HepG2 (cell line): ENCODE results near the gene PPIB. TPM values are rescaled to one million over a fixed set of nuclear protein-coding genes. Genes with fewer than 3 reads are reported as not detected.

Experiments used
- ATAC-seq: fragments of 200-7000 bp; cut with Tn5 transposase; 3 replicates; pipeline ENCODE4 v1.9.1; 2020; ENCODE audit warnings: mild to moderate bottlenecking, moderate library complexity
- BruUV-seq: library from RNA; stranded (reverse); fragments of 400-500 nt; replicated peaks from 2 replicates; lab custom pipeline; 2021; lab: Mats Ljungman, UMichigan
- CTCF ChIA-PET: fragments of 300-600 bp; formaldehyde crosslinking; extraction: SDS; loops from one replicate; lab custom pipeline; 2021; ENCODE audit warnings: low total read pairs, inconsistent platforms, low intra/inter-chr PET ratio; lab: Yijun Ruan, JAX
- POLR2A ChIA-PET: fragments of 350-600 bp; sonication (Branson Sonifier 250); formaldehyde crosslinking; loops from one replicate; lab custom pipeline; 2020; ENCODE audit warnings: antibody characterized with exemption, inconsistent platforms; lab: Yijun Ruan, JAX
- DNase-seq: peaks from one replicate; pipeline ENCODE4 v3.0.0-alpha.2; 2015; ENCODE audit warnings: low spot score
- FAIRE-seq: peaks from 3 replicates; lab custom pipeline; 2011; peaks lifted over from hg19 to GRCh38; lab: Jason Lieb, UNC
- H2AFZ ChIP-seq: one replicate; pipeline ENCODE4 v1.6.1; 2011; ENCODE audit warnings: low read length, inconsistent platforms
- H3K27ac ChIP-seq: fragments of 300-600 bp; 3 replicates; pipeline ENCODE4 v1.8.0; 2011; ENCODE audit warnings: mixed run types, mild to moderate bottlenecking, mixed read lengths, low read length, inconsistent platforms; ENCODE audit not compliant: insufficient read depth; ENCODE audit errors: extremely low read length
- H3K27me3 ChIP-seq, 2 experiments: fragments of 200-600 bp in 1 of 2; 2 replicates in 1 of 2; 3 replicates in 1 of 2; pipeline versions ENCODE4 v1.6.0 to v1.8.0; 2011; ENCODE audit warnings: low read length in 2 of 2, mild to moderate bottlenecking in 2 of 2, moderate library complexity in 2 of 2, inconsistent platforms in 1 of 2; ENCODE audit not compliant: insufficient read depth in 2 of 2, control insufficient read depth in 1 of 2
- H3K36me3 ChIP-seq, 2 experiments: fragments of 200-600 bp in 1 of 2; replicated peaks in 1 of 2; 2 replicates in 1 of 2; 3 replicates in 1 of 2; pipeline versions ENCODE4 v1.5.1 to v1.8.0; 2011; ENCODE audit warnings: low read length in 2 of 2, inconsistent platforms in 1 of 2; ENCODE audit not compliant: insufficient read depth in 2 of 2, control insufficient read depth in 1 of 2
- H3K4me1 ChIP-seq: 2 replicates; pipeline ENCODE4 v1.5.1; 2012; ENCODE audit warnings: low read length, inconsistent platforms; ENCODE audit not compliant: insufficient read depth
- H3K4me2 ChIP-seq: 2 replicates; pipeline ENCODE4 v1.6.0; 2011; ENCODE audit warnings: low read depth, low read length, inconsistent platforms
- H3K4me3 ChIP-seq, 3 experiments: fragments of 200-600 bp in 1 of 3; sonication (generic), shearing (Covaris generic) in 1 of 3; replicated peaks in 1 of 3; 2 replicates each; pipeline ENCODE4 v1.5.1; 2011 to 2016; ENCODE audit warnings: low read length in 3 of 3, inconsistent platforms in 2 of 3, low read depth in 2 of 3, mild to moderate bottlenecking in 2 of 3, control low read depth in 1 of 3, mixed read lengths in 1 of 3; ENCODE audit not compliant: insufficient read depth in 1 of 3
- H3K79me2 ChIP-seq: one replicate; pipeline ENCODE4 v1.6.1; 2011; ENCODE audit warnings: low read length, inconsistent platforms; ENCODE audit not compliant: insufficient read depth
- H3K9ac ChIP-seq: 2 replicates; pipeline ENCODE4 v1.6.0; 2011; ENCODE audit warnings: mild to moderate bottlenecking, low read depth, low read length, inconsistent platforms; ENCODE audit not compliant: insufficient read depth
- H3K9me3 ChIP-seq: 2 replicates; pipeline ENCODE4 v1.5.1; 2012; ENCODE audit warnings: mild to moderate bottlenecking, low read length
- H4K20me1 ChIP-seq: 2 replicates; pipeline ENCODE4 v1.6.0; 2011; ENCODE audit warnings: inconsistent platforms, mild to moderate bottlenecking, low read length, moderate library complexity; ENCODE audit not compliant: insufficient read depth
- BRD4 ChIP-seq: sonication (generic); formaldehyde crosslinking; IDR thresholded peaks from 2 replicates; pipeline ENCODE4 v1.4.0; 2020; ENCODE audit warnings: missing genetic modification reagents
- CBFB ChIP-seq: sonication (generic); formaldehyde crosslinking; IDR thresholded peaks from 2 replicates; pipeline ENCODE4 v1.4.0; 2020; ENCODE audit warnings: missing genetic modification reagents
- FOSL2 ChIP-seq: sonication (generic); formaldehyde crosslinking; IDR thresholded peaks from 2 replicates; pipeline ENCODE4 v1.4.0; 2020; ENCODE audit warnings: missing genetic modification reagents
- HIC2 ChIP-seq: sonication (generic); formaldehyde crosslinking; IDR thresholded peaks from 2 replicates; pipeline ENCODE4 v1.9.0; 2022; ENCODE audit warnings: low read depth, missing genetic modification reagents
- HMGXB3 ChIP-seq: sonication (generic); formaldehyde crosslinking; IDR thresholded peaks from 2 replicates; pipeline ENCODE4 v1.4.0; 2020; ENCODE audit warnings: missing genetic modification reagents, borderline replicate concordance
- KAT2B ChIP-seq: fragments of 150-350 bp; IDR thresholded peaks from 2 replicates; pipeline ENCODE4 v1.6.1; 2014; ENCODE audit warnings: low read depth, low read length, borderline replicate concordance
- KDM1A ChIP-seq: IDR thresholded peaks from 2 replicates; pipeline ENCODE4 v1.6.1; 2016; ENCODE audit warnings: missing compliant biosample characterization
- KLF6 ChIP-seq: IDR thresholded peaks from 2 replicates; pipeline ENCODE4 v1.8.0; 2016; ENCODE audit warnings: missing biosample characterization, missing genetic modification reagents
- KLF9 ChIP-seq: IDR thresholded peaks from 2 replicates; pipeline ENCODE4 v1.6.1; 2016; ENCODE audit warnings: low read depth
- MYPOP ChIP-seq: sonication (generic); formaldehyde crosslinking; IDR thresholded peaks from 2 replicates; pipeline ENCODE4 v1.8.1; 2023; ENCODE audit warnings: mild to moderate bottlenecking, moderate library complexity, missing genetic modification reagents
- NFE2 ChIP-seq: sonication (generic); formaldehyde crosslinking; IDR thresholded peaks from 2 replicates; pipeline ENCODE4 v1.4.0; 2020; ENCODE audit warnings: missing genetic modification reagents
- NONO ChIP-seq, 2 experiments: fragments of 450-650 bp in 1 of 2; sonication (generic) in 1 of 2; formaldehyde crosslinking in 1 of 2; IDR thresholded peaks in 1 of 2; conservative IDR thresholded peaks in 1 of 2; 2 replicates each; pipeline versions ENCODE4 v1.6.1 to v1.8.0; 2017 to 2022; ENCODE audit warnings: mild to moderate bottlenecking in 1 of 2, missing genetic modification reagents in 1 of 2, moderate library complexity in 1 of 2
- TRIM22 ChIP-seq: fragments of 450-650 bp; IDR thresholded peaks from 2 replicates; pipeline ENCODE4 v1.6.1; 2017
- ZNF205 ChIP-seq: IDR thresholded peaks from 2 replicates; pipeline ENCODE4 v1.6.1; 2018; ENCODE audit warnings: missing biosample characterization, missing genetic modification reagents
- ZNF234 ChIP-seq: sonication (generic); formaldehyde crosslinking; conservative IDR thresholded peaks from 2 replicates; pipeline ENCODE4 v1.5.1; 2020; ENCODE audit warnings: mild to moderate bottlenecking, missing genetic modification reagents
- ZNF770 ChIP-seq: sonication (generic); formaldehyde crosslinking; IDR thresholded peaks from 2 replicates; pipeline ENCODE4 v1.5.0; 2020; ENCODE audit warnings: mild to moderate bottlenecking, missing genetic modification reagents
- WGBS: methylation state at CpG from one replicate; pipeline ENCODE4 v1.1.6; 2017; ENCODE audit warnings: low lambda C conversion rate; 5-methylcytosine and 5-hydroxymethylcytosine counted together
- in situ Hi-C: cut with HindIII; loops from 2 replicates; pipeline ENCODE4 v1.10.0; 2017; ENCODE audit warnings: low pct_unique_long_range_greater_than_20kb; ENCODE audit not compliant: extremely low pct_ligation_motif_present
- intact Hi-C: fragments of 100-400 bp; cut with micrococcal nuclease; formaldehyde crosslinking; loops from one replicate; pipeline ENCODE4 v1.10.0; 2022; ENCODE audit not compliant: unreplicated experiment
- polyA plus RNA-seq, 8 experiments: library from polyadenylated mRNA; depleted of rRNA in 3 of 8; stranded (reverse) in 7 of 8; unstranded in 1 of 8; fragments of >200 nt; fragmentation: Illumina TruSeq in 4 of 8; extraction: Trizol in 4 of 8; gene quantifications; 2 replicates each; pipeline versions ENCODE4 v1.2.1 to v1.2.3, GENCODE V29; 2011 to 2016; ENCODE audit warnings: low read depth in 4 of 8, missing spikeins in 1 of 8, mixed read lengths in 1 of 8; ENCODE audit not compliant: insufficient read depth in 1 of 8
- total RNA-seq, 5 experiments: library from RNA; depleted of rRNA; stranded (reverse); fragments of >200 nt; fragmentation: Illumina TruSeq; extraction: Trizol; gene quantifications; 2 replicates each; pipeline ENCODE4 v1.2.3, GENCODE V29; 2016; ENCODE audit warnings: low read depth in 1 of 5

PPIB gene
- total and polyA plus RNA-seq, 2 of the 13 experiments (the other 11 are each of a cell fraction or from before 2014, with no cell fraction given), result 780 to 882 TPM

GRCh38 chr15:64122936-64123351 is 39.9 kb downstream of the PPIB start:
- ChIA-PET CTCF (no interaction called here), POLR2A (no interaction called here)
- in situ Hi-C loops, result no loop called here
- Histone ChIP-seq H3K9me3 (no peaks in the 10 kb centered on the region), H4K20me1 (no peaks in the 10 kb centered on the region), H3K4me3 (no peak overlapping the region), H3K9ac (no peak overlapping the region), H3K27me3 (no peaks in the 10 kb centered on the region), H3K36me3 (peaks cover 24 to 86% of the 10 kb centered on the region in 2 experiments), H3K4me1 (no peaks in the 10 kb centered on the region), H3K79me2 (peaks cover 3% of the 10 kb centered on the region), H3K27ac (no peak overlapping the region), H2AFZ (no peak overlapping the region), H3K4me2 (no peak overlapping the region)
- BruUV-seq, result no TSS peak
- ATAC-seq (no peak), FAIRE-seq (no peak), DNase-seq (no peak)
- 97% methylated on average over 3 of the region's 3 CpGs for WGBS
- intact Hi-C loops, result no loop called here
- TF ChIP-seq ZNF234 (CRISPR knock-in tag), result no peak
- TF ChIP-seq KLF6 (CRISPR knock-in tag), result no peak
- TF ChIP-seq ZNF205 (CRISPR knock-in tag), result no peak
- TF ChIP-seq MYPOP (CRISPR knock-in tag), result no peak
- no peak for TF ChIP-seq ZNF770 (CRISPR knock-in tag)
- TF ChIP-seq HMGXB3, result no peak
- TF ChIP-seq NONO (IDR thresholded peaks at IDR 0.05), result no peak
- TF ChIP-seq NONO (CRISPR knock-in tag; conservative IDR thresholded peaks at IDR 0.05), result no peak
- TF ChIP-seq CBFB (CRISPR knock-in tag), result no peak
- TF ChIP-seq BRD4, result no peak
- TF ChIP-seq FOSL2, result no peak
- no peak for TF ChIP-seq KDM1A (CRISPR knock-in tag)
- no peak for TF ChIP-seq KLF9 (CRISPR knock-in tag)
- TF ChIP-seq NFE2 (CRISPR knock-in tag), result no peak
- TF ChIP-seq HIC2 (CRISPR knock-in tag), result no peak
- no peak for TF ChIP-seq KAT2B
- no peak for TF ChIP-seq TRIM22
